ENCODE measurements around the gene REXO1. TPM values are rescaled to one million over a fixed set of nuclear protein-coding genes. Genes with fewer than 3 reads are reported as not detected.

REXO1 gene
- total RNA-seq, 1 experiment from 2014 or later, result 61.1 TPM

DNA sequence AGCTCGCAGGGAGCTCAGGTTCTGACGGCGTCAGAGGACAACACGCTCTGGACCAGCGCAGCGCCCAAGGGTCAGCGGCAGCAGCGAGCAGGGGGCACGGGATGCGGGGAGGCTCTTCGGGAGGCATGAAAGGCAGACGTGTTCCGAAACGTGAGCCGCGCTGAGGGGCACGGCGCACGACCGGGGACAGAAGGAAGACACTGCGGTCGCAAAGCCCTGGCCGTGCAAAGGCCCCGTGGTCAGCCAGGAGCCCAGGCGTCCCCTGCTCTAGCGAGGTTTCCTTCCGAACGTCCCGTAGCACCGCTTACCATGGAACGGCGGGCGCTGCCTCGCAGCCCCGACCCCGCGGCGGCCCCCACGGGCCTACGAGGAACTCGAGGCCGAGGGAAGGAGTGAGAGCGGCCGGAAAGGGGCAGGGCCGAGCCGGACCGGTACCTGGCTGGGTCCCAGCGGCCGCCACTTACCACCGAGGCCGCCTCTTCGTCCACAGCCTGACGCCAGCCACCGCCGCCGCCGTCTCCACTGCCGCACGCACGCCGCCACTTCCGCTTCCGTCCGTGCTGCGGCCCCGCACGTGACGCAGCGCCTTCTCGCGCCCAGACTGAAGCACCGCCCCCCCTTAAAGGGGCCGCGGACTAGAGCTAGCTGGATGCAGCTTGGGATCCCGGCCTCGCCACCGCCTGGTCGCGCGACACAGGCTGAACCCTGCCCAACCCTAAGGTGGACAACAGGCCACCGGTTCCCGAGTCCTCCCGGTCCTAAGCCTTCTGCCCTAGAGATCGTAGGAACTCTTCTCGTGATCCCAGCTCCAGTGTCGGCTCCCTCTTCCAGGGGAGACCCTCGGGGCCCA is 27.6 kb upstream of the REXO1 start (continued):
- TF ChIP-seq, protein P1, sequence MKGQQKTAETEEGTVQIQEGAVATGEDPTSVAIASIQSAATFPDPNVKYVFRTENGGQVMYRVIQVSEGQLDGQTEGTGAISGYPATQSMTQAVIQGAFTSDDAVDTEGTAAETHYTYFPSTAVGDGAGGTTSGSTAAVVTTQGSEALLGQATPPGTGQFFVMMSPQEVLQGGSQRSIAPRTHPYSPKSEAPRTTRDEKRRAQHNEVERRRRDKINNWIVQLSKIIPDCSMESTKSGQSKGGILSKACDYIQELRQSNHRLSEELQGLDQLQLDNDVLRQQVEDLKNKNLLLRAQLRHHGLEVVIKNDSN (CRISPR knock-in tag; IDR thresholded peaks at IDR 0.05), result peak; percentile 99
- TF ChIP-seq ZNF416 (CRISPR knock-in tag; IDR thresholded peaks at IDR 0.05) (no peak; the same call in 1 of the 2 replicates), IRF2 (CRISPR knock-in tag; IDR thresholded peaks at IDR 0.05; ENCODE audit: borderline replicate concordance, low read depth) (no peak), MYBL2 (CRISPR knock-in tag; IDR thresholded peaks at IDR 0.05) (no peak; the same call in 1 of the 2 replicates), NFYB (CRISPR knock-in tag; conservative IDR thresholded peaks at IDR 0.05; ENCODE audit: low read depth) (peak; percentile 26; the same call in 1 of the 2 replicates), JAZF1 (CRISPR knock-in tag; IDR thresholded peaks at IDR 0.05) (no peak), ZNF317 (CRISPR knock-in tag; IDR thresholded peaks at IDR 0.05; ENCODE audit: borderline replicate concordance, low read depth) (peak; percentile 45; the same call in 1 of the 2 replicates), SMAD3 (CRISPR knock-in tag; IDR thresholded peaks at IDR 0.05; ENCODE audit: borderline replicate concordance) (no peak; the same call in 1 of the 2 replicates), SOX15 (CRISPR knock-in tag; IDR thresholded peaks at IDR 0.05) (no peak), NR1H2 (CRISPR knock-in tag; IDR thresholded peaks at IDR 0.05) (no peak), RELA (CRISPR knock-in tag; IDR thresholded peaks at IDR 0.05; ENCODE audit: borderline replicate concordance) (0 out of 2 replicates have a peak, but pooled peaks have one; percentile 38), ATF1 (CRISPR knock-in tag; IDR thresholded peaks at IDR 0.05) (0 out of 2 replicates have a peak, but pooled peaks have one; percentile 30), SMAD4 (CRISPR knock-in tag; IDR thresholded peaks at IDR 0.05) (no peak), ZNF232 (CRISPR knock-in tag; IDR thresholded peaks at IDR 0.05) (0 out of 2 replicates have a peak, but pooled peaks have one; percentile 44), JUN (CRISPR knock-in tag; IDR thresholded peaks at IDR 0.05) (no peak), FOXJ3 (CRISPR knock-in tag; IDR thresholded peaks at IDR 0.05; ENCODE audit: borderline replicate concordance) (0 out of 2 replicates have a peak, but pooled peaks have one; percentile 56), SP1 (CRISPR knock-in tag; conservative IDR thresholded peaks at IDR 0.05) (peak; percentile 94), NFATC4 (CRISPR knock-in tag; IDR thresholded peaks at IDR 0.05) (0 out of 2 replicates have a peak, but pooled peaks have one; percentile 6)
- TF ChIP-seq, protein P2, sequence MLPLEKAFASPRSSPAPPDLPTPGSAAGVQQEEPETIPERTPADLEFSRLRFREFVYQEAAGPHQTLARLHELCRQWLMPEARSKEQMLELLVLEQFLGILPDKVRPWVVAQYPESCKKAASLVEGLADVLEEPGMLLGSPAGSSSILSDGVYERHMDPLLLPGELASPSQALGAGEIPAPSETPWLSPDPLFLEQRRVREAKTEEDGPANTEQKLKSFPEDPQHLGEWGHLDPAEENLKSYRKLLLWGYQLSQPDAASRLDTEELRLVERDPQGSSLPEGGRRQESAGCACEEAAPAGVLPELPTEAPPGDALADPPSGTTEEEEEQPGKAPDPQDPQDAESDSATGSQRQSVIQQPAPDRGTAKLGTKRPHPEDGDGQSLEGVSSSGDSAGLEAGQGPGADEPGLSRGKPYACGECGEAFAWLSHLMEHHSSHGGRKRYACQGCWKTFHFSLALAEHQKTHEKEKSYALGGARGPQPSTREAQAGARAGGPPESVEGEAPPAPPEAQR (CRISPR knock-in tag; IDR thresholded peaks at IDR 0.05), result no peak
- TF ChIP-seq, protein P3, sequence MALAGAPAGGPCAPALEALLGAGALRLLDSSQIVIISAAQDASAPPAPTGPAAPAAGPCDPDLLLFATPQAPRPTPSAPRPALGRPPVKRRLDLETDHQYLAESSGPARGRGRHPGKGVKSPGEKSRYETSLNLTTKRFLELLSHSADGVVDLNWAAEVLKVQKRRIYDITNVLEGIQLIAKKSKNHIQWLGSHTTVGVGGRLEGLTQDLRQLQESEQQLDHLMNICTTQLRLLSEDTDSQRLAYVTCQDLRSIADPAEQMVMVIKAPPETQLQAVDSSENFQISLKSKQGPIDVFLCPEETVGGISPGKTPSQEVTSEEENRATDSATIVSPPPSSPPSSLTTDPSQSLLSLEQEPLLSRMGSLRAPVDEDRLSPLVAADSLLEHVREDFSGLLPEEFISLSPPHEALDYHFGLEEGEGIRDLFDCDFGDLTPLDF (CRISPR knock-in tag; IDR thresholded peaks at IDR 0.05), result no peak; the same call in 1 of the 2 replicates
- TF ChIP-seq, protein P4, sequence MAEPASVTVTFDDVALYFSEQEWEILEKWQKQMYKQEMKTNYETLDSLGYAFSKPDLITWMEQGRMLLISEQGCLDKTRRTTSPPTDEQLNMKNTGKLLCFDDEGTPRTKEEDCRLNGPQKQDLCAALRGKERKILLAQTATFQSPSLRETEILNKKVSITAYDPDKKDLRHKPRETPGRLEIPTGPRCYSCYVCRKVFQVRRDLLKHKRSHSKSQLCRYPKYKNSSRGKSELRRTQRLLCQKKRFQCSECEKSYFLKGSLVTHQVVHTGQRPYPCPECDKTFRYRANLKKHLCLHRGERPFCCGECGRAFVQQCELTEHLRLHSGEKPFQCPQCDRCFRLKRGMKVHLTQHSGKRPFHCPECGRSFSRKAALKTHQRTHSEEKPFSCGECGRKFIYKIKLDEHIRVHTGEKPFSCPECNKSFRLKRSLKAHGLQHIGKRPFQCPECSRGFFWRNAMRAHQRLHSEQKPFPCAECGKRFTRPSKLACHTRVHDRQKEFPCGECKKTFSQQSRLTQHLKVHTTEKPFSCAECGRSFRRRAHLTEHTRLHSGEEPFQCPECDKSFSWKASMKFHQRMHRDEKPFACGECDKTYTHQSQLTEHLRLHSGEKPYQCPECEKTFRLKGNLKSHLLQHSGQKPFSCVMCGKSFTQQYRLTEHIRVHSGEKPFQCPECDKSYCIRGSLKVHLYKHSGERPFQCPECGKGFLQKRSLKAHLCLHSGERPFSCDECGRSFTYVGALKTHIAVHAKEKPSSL (CRISPR knock-in tag; conservative IDR thresholded peaks at IDR 0.05), result no peak
- TF ChIP-seq, protein P5, sequence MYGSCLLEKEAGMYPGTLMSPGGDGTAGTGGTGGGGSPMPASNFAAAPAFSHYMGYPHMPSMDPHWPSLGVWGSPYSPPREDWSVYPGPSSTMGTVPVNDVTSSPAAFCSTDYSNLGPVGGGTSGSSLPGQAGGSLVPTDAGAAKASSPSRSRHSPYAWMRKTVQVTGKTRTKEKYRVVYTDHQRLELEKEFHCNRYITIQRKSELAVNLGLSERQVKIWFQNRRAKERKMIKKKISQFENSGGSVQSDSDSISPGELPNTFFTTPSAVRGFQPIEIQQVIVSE (CRISPR knock-in tag; IDR thresholded peaks at IDR 0.05; ENCODE audit: borderline replicate concordance), result no peak
- TF ChIP-seq, protein P6, sequence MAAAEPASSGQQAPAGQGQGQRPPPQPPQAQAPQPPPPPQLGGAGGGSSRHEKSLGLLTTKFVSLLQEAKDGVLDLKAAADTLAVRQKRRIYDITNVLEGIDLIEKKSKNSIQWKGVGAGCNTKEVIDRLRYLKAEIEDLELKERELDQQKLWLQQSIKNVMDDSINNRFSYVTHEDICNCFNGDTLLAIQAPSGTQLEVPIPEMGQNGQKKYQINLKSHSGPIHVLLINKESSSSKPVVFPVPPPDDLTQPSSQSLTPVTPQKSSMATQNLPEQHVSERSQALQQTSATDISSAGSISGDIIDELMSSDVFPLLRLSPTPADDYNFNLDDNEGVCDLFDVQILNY (CRISPR knock-in tag; IDR thresholded peaks at IDR 0.05), result peak; percentile 97
- TF ChIP-seq, protein P7, sequence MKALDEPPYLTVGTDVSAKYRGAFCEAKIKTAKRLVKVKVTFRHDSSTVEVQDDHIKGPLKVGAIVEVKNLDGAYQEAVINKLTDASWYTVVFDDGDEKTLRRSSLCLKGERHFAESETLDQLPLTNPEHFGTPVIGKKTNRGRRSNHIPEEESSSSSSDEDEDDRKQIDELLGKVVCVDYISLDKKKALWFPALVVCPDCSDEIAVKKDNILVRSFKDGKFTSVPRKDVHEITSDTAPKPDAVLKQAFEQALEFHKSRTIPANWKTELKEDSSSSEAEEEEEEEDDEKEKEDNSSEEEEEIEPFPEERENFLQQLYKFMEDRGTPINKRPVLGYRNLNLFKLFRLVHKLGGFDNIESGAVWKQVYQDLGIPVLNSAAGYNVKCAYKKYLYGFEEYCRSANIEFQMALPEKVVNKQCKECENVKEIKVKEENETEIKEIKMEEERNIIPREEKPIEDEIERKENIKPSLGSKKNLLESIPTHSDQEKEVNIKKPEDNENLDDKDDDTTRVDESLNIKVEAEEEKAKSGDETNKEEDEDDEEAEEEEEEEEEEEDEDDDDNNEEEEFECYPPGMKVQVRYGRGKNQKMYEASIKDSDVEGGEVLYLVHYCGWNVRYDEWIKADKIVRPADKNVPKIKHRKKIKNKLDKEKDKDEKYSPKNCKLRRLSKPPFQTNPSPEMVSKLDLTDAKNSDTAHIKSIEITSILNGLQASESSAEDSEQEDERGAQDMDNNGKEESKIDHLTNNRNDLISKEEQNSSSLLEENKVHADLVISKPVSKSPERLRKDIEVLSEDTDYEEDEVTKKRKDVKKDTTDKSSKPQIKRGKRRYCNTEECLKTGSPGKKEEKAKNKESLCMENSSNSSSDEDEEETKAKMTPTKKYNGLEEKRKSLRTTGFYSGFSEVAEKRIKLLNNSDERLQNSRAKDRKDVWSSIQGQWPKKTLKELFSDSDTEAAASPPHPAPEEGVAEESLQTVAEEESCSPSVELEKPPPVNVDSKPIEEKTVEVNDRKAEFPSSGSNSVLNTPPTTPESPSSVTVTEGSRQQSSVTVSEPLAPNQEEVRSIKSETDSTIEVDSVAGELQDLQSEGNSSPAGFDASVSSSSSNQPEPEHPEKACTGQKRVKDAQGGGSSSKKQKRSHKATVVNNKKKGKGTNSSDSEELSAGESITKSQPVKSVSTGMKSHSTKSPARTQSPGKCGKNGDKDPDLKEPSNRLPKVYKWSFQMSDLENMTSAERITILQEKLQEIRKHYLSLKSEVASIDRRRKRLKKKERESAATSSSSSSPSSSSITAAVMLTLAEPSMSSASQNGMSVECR (CRISPR knock-in tag; IDR thresholded peaks at IDR 0.05; ENCODE audit: borderline replicate concordance), result peak; percentile 73; the same call in 1 of the 2 replicates
- TF ChIP-seq, protein P8, sequence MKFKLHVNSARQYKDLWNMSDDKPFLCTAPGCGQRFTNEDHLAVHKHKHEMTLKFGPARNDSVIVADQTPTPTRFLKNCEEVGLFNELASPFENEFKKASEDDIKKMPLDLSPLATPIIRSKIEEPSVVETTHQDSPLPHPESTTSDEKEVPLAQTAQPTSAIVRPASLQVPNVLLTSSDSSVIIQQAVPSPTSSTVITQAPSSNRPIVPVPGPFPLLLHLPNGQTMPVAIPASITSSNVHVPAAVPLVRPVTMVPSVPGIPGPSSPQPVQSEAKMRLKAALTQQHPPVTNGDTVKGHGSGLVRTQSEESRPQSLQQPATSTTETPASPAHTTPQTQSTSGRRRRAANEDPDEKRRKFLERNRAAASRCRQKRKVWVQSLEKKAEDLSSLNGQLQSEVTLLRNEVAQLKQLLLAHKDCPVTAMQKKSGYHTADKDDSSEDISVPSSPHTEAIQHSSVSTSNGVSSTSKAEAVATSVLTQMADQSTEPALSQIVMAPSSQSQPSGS (CRISPR knock-in tag; IDR thresholded peaks at IDR 0.05; ENCODE audit: borderline replicate concordance, low read depth), result no peak

All from WTC11 (cell line).